Nucleus accumbens (tissue), 56 donors: ENCODE results near the gene F7.
"Not testable (repeated sequence)": the region's sequence is repeated elsewhere in the genome, so short reads cannot be mapped to it uniquely, and the experiment has no call there.

ENCODE experiments used
- DNase-seq, 56 donors: peaks; one replicate each; lab custom pipeline; 2025; lab: John Stamatoyannopoulos, UW

The F7 gene

DNA sequence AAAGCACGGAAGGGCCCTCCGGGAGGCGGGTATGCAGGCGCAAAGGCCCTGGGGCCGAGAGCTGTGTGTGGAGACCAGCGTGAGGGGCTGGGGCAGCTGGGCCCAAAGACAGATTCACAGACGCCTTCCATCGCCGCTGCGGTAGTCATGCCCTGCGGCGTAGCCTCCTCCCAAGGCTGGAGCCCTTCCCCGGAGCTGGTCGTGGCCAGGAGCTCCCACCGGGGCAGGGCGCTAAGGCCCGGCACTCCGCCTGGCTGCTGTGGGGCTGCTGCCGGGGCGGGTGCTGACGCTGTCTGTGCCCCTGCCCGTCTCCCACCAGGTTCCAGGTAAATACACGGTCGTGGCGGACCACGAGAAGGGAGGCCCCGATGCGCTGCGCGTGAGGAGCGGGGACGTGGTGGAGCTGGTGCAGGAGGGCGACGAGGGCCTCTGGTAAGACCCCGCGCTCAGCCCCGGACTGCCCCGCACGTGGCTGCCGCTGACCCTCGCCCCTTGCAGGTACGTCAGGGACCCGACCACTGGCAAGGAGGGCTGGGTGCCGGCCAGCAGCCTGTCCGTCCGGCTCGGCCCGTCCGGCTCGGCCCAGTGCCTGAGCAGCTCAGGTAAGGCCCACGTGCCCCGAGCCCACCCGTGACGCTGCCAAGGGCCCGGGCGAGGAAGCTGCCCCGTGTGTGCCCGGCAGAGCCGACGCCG, 9.4 kb upstream of the F7 start:
- DNase-seq, result no peak

DNA sequence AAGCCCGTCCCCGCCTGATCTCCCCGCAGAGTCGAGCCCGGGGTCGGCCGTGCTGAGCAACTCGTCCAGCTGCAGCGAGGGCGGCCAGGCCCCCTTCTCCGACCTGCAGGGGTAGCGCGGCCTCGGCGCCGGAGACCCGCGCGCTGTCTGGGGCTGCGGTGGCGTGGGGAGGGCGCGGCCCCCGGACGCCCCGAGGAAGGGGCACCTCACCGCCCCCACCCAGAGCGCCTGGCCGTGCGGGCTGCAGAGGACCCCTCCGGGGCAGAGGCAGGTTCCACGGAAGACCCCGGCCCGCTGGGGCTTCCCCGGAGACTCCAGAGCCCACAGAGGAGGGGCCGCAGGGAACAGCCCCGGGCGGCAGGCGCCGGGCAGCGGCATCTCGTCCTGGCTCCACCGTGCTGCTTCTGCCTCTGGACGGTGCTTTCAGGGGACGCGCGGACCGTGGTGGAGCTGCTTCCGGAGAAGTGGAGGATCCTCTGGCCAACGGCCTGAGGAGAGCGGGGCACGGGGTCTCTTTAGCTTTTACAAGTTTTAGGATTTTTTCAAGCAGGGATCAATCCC, 8.8 kb upstream of the F7 start:
- no peak for DNase-seq

DNA sequence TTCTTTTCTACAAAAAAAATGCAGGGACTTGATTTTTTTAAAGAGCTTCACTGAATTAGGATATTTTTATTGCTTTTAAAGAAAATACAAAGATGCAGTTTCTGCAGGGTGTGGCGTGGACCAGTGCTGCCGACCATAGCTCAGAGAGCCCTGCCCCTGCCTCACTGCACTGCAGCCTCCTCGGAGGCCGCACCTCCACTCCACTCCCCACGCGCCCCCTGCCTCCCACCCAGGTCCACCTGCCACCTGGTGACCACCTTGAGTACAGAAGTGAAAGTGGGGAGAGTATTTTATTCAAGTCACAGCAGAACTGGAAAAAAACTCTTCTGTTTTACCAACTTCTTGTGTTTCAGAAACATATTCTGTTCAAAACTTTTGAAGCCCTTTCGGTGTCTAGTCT, 7.9 kb upstream of the F7 start:
- no peak for DNase-seq

DNA sequence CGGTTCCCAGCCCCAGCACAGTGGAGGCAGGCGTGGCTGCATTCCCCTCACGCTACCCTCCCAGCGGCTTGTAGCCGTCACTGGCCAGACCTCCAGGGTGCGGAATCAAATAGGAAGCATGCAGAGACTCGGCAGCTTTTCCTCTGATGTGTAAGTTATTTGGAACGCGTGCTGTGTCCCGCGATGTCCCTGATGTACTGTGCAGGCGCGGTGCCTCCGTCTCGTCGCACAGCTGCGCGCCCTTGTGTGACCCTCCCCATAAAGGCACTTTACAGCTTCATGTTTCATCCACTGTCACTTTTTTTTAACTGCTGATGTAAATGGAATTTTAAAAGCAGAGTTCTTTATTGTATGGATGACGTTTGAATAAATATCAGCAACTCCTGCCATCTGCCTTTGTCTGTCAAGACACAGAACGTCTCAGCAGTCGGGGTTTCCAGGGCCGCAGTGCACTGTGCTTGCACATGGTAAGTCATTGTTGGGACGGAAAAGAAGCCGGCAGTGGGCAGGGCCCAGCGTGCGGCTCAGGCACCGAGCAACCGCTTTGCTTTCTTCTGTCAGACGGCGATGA, 7.3 kb upstream of the F7 start:
- no peak for DNase-seq

DNA sequence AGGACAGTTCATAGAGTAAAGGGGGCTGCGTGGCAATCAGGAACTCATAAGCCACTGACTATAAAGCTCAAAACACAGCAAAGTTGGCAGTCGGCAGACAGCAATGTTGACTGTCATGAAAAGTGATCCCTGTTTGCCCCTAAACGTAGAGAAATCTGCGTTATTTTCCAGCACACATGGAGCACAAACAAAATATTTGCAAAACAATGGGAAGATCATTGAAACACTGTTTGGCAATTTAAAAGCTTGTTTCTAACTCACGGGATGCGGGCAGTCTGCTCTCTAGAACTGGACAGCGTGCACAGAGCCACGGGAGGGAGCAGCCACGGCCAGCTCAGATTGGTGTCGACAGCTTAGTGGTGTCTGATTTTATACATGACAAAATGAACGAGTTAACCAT, 6.4 kb upstream of the F7 start:
- DNase-seq, result no peak

DNA sequence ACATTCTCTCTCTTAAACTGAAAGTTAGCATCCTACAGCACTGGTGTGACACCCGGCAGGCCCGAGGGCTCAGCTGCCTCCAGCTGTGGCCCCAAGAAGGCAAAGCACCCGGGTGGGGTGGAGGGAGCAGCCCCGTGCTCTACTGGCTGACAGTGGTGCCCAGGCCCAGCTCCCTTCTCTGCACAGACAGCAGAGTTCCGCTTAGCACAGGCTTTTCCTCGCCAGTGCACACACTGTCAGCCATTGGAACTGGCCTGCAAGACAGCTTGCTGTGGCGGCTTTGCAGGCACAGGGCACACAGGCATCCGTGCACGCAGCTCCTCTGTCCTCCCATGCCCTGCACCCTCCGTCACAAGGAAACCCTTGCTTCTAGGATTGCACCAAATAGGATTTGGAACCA, 3.3 kb upstream of the F7 start:
- peak in 5 of 56 donors; percentile 10 to 31 (median 26) for DNase-seq

DNA sequence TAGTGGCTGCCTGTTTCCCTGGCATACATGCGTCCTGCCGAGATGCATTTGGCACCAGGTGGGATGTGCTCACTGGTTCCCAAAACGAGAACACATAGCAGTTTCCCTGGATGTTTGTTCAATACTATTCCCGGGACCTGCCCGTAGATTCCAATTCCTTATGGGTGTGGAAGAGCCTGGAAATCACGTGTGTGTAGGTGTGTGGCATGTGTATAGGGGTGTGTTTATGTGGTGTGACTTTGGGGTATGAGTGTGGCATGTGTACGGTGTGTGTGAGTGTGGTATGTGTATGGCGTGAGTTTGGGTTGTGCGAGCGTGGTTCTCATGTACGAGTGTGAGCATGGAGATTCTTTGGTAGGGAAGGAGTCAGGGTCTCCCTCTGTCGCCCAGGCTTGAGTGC, 2.9 kb upstream of the F7 start:
- DNase-seq, result no peak

DNA sequence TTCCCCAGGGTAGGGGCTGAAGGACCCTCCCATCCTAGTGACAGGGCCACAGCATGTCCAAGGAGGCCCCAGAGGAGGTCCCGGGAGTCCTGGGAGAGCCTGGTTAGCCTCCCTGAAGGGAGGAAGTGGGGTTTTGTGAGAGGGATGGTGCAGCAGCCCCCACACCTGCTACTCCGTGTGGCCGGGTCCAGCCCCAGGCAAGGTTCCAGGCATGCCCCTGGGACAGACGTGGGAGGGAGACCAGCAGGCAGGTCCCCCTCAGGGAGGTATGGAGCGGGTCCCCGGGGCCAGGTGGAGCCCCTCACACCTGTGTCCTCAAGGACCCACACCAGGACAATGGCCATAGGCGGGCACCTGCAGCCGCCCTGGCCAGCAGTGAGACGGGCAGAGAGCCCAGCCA, 1.9 kb upstream of the F7 start:
- DNase-seq, result no peak

DNA sequence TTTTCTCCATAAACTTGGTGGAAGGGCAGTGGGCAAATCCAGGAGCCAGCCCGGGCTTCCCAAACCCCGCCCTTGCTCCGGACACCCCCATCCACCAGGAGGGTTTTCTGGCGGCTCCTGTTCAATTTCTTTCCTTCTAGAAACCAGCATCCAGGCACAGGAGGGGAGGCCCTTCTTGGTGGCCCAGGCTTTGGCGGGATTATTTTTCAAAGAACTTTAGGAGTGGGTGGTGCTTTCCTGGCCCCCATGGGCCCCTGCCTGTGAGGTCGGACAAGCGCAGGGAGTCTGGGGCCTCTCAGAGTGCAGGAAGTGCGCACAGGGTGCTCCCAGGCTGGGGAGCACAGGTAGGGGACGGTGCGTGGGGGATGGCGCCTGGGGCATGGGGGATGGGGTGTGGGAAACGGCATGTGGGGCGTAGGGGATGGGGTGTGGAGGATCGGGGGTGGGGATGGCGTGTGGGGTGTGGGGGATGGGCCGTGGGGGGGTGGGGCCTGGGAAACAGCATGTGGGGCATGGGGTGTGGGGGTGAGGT, 396 bp downstream of the F7 start:
- DNase-seq, result no peak

DNA sequence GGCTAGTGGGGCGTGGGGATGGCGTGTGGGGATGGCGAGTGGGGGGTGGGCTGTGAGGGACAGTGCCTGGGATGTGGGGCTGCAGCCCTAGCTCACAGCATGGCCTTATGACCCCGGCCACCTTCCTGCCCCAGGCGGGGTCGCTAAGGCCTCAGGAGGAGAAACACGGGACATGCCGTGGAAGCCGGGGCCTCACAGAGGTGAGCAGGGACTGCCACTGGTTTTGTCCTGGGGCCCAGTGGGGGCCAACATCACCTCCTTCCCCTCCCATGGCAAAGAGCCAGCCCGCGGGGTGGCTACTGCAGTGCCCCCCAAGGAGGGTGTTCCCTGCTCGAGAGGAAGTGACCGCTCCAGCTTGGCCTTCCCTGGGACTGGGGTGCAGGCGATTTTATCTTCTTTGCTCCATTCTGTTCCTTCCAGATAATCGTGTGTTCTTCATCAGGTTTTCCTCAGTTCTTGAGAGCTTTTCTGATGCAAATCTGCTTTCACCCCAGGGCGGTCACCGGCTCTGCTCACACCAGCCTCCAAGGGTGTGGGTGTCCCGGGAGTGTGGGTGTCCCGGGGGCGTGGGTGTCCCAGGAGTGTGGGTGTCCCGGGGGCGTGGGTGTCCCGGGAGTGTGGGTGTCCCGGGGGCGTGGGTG, 1.2 kb downstream of the F7 start:
- DNase-seq, result no peak

DNA sequence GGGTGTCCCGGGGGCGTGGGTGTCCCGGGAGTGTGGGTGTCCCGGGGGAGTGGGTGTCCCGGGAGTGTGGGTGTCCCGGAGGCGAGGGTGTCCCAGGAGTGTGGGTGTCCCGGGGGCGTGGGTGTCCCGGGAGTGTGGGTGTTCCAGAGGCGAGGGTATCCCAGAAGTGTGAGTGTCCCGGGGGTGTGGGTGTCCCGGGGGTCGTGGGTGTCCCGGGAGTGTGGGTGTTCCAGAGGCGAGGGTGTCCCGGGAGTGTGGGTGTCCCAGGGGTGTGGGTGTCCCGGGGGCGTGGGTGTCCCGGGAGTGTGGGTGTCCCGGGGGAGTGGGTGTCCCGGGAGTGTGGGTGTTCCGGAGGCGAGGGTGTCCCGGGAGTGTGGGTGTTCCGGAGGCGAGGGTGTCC, 2.9 kb downstream of the F7 start:
- DNase-seq, result not testable (repeated sequence)

DNA sequence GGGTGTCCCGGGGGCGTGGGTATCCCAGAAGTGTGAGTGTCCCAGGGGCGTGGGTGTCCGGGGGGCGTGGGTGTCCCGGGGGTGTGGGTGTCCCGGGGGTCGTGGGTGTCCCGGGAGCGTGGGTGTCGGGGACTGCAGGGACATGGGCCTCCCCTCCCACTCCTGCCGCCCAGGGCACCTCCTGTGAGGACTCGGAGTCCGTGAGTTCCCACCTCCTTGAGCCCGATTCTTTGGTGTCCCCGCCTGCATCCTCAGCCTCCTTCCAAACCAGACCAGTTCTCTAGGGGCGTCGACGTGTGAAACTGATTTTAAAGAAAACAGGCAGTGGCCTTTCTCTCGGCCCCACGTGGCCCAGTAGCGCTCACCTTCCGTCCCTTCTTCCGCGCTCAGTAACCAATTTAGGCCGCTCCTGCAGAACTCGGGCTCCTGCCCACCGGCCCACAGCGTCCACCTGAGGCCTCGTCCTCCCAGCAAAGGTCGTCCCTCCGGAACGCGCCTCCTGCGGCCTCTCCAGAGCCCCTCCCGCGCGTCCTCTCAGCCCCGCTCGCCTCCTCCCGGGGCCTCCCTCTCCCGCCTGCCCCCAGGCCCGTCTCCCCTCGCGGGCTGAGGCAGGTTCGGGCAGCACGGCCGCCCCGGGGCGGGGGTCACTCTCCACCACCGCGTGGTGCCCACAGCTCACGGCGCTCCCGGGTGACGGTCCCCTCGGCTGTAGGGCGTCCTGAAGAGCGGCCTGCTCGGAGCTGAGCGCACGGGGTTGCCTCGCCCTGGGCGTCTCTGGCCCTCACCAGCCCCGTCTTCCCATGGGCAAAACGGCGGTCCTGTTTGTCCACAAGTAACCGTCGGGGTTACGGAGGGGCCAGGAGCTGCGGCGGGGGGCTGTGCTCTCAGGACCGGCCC, 3.8 kb downstream of the F7 start:
- peak in 1 of 56 donors; percentile 27 for DNase-seq

DNA sequence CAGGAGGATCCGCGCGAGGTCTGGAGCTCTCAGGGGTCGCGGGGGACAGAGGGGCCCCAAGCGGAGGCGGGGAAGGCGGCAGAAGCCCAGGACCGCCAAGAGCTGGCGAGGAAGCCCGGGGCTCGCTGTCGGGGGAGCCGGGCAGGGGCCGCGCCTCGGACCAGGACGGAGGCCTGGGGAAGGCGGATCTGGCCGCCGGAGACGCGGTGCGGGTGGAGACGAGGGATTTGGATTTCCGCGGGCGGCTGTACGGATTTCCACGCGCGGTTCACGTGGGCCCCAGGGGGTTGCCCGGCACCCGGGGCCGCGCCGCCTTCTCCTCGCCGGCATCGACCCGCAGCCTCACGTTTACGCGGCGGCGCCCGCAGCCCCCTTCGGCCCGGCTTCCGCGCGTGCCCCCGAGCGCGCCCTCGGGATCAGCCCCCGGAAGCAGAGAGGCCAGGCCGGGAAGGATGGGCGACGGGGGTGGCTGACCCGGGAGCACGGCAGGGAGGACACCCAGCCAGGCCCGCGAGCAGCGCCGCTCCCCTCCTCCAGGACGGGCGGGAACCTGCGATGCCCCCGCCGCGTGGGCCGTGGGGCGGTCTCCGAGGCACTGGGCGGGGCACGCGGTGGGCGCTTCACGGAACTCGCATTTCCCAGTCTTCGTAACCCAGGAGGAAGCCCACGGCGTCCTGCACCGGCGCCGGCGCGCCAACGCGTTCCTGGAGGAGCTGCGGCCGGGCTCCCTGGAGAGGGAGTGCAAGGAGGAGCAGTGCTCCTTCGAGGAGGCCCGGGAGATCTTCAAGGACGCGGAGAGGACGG, 4.7 kb downstream of the F7 start:
- peak in 2 of 56 donors; percentile 21 to 45 for DNase-seq

DNA sequence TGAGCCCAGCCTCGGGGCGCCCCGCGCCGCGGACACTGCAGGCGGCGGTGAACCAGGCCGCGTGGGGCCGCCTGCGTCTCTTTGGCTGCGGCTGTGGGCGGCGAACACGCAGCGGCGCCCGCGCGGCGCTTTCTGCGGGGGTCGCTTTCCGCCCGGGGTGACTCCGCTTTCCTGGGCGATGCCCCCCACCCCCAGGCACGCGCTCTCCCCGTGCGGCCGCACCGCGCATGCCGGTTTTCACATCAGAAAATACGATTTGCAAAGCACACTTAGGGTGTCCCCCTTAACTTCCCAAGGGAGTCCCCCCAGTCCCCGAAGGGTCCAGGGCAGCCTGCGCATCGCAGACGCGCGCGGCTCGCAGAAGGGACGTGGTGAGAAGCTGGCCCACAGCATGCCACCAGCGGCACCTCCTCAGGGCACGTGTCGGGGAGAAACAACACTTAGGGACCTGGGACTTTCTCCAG, 5.3 kb downstream of the F7 start:
- DNase-seq, result no peak

DNA sequence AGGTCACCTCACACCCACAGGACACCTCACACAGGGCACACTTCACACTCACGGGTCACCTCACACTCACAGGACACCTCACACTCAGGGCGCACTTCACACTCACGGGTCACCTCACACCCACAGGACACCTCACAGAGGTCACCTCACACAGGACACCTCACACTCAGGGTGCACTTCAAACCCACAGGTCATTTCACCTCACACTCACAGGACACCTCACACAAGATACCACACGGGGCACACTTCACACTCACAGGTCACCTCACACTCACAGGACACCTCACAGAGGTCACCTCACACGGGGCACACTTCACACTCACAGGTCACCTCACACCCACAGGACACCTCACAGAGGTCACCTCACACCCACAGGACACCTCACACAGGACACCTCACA, 6.2 kb downstream of the F7 start:
- DNase-seq, result not testable (repeated sequence)

DNA sequence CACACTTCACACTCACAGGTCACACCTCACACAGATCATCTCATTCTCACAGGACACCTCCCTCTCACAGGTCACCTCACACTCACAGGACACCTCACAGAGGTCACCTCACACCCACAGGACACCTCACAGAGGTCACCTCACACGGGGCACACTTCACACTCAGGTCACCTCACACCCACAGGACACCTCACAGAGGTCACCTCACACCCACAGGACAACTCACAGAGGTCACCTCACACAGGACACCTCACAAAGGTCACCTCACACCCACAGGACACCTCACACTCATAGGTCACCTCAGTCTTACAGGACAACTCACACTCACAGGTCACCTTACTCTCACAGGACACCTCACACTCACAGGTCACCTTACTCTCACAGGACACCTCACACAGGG, 6.9 kb downstream of the F7 start:
- DNase-seq, result not testable (repeated sequence)

DNA sequence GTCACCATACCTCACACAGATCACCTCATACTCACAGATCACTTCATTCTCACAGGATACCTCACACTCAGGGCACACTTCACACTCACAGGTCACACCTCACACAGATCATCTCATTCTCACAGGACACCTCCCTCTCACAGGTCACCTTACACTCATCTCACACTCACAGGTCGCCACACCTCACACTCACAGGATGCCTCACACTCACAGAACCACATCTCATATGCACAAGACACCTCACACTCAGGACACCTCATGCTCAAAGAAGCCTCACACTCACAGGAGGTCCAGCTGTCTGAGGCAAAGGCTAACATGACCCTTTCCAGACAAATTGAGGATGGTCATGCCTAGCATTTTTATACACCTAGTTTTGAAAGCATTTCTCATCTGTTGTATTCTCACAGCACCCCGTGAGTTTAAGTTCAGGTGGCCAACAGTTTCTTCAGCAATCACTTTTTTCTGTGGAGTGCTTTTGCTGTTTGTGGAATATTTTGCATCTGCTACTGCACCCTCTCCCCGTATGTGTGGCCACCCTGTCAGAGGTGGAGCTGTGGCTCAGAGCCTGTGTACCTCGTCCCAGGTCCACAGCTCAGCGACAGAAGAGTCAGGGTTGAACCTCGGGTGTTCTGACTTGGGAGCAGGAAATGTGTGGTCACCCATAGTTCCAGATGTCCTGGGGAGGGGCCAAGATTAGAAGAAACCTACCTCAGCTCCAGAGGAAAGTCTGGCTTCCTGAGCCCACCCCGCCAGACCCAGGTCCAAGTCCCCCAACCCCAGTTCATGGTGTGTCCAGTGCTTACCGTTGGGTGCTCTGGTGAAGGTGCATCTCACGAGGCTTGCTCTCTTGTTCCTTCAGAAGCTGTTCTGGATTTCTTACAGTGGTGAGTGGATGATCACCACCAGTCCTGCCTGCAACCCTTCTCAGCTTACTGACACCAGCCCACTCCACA, 7.6 kb downstream of the F7 start:
- DNase-seq, result no peak

DNA sequence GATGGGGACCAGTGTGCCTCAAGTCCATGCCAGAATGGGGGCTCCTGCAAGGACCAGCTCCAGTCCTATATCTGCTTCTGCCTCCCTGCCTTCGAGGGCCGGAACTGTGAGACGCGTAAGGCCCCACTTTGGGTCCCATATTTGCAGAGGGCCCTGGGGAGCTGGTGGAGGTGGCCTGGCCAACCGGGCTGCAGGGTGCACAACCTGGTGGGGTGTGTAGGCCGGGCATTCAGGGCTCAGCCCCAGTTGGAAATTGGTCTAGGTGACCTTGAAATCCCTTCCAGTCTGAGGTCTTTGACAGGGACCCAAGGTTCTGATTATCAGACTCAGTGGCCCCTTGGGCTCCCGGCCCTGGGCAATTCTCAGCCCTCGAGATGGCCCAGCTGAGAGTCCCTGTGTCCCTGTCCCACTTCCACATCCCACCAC, 8.3 kb downstream of the F7 start:
- no peak for DNase-seq
